ENCODE data around the gene SOX13.

SOX13 gene

DNA sequence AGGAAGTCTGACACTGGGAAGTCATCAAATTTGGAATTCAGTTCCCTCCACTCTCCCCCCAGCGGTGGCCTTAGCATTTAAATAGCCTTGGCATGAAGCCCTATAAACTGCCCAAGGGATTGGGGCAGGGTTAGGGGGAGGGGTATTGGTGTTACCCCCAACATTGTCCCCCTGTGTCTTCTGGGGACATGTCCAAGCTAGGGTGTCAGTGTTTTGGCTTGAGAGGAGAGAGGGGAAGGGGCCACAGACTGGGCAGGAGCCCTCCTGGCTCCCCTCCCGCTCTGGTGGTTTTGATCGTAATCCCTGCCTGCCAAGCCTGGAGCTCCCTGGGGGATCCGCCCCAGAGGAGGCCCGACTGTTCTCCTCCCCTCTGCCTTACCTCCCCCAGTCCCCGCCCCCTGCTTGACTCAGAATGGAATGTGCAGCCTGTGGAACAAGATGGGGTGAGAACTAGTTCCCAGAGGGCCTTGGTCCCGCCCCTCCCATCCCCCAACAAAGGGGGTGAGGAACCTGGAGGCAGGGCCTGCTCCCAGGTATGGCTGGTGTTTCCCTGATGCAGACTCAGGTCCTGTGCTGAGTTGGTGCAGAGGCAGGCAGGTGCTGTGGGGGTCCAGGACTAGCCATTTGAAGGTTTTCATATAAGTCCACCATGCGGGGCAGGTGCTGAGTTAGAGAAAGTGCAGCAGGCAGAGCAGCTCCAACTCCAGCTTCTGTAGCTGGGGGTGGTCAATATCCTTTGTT lies 7.4 kb downstream of the SOX13 start:
- TF ChIP-seq, protein P1, sequence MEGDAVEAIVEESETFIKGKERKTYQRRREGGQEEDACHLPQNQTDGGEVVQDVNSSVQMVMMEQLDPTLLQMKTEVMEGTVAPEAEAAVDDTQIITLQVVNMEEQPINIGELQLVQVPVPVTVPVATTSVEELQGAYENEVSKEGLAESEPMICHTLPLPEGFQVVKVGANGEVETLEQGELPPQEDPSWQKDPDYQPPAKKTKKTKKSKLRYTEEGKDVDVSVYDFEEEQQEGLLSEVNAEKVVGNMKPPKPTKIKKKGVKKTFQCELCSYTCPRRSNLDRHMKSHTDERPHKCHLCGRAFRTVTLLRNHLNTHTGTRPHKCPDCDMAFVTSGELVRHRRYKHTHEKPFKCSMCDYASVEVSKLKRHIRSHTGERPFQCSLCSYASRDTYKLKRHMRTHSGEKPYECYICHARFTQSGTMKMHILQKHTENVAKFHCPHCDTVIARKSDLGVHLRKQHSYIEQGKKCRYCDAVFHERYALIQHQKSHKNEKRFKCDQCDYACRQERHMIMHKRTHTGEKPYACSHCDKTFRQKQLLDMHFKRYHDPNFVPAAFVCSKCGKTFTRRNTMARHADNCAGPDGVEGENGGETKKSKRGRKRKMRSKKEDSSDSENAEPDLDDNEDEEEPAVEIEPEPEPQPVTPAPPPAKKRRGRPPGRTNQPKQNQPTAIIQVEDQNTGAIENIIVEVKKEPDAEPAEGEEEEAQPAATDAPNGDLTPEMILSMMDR (conservative IDR thresholded peaks at IDR 0.05; ENCODE audit: low read length), result no peak
- no peak overlapping the region for H3K4me3 ChIP-seq (ENCODE audit: low read length)
- peak; percentile 89 for DNase-seq (ENCODE audit: low read depth)

DNA sequence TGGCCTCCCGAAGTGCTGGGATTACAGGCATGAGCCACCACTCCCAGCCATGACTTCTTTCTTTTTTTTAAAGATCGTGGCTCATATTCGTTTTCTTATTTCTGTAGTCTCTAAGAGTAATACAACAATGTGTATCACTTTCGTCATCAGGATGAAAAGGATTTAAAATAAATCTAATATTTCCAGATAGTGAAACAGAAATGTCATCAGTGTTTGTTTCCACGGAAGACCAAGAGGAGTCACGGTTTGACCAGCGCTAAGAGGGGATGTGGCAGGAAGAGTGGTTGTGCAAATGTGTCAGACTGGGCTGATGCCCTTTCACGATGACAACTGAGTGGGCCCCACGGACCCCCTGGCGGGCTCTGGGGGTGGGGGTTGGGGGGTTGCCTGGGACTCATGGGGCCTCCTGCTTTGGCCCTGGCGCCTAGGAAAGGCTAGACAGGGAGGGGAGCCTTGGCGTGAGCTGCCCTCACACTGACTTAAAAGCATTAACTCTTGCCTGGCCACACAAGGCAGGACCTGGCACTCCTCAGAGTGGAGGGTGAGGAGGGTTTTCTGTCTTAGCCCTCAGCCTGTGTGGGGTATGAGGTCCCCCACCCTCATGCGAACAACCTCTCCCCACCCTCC lies 8.4 kb downstream of the SOX13 start:
- DNase-seq (ENCODE audit: low read depth), result no peak
- no peak overlapping the region for H3K4me3 ChIP-seq (ENCODE audit: low read length)
- TF ChIP-seq, protein P1 (conservative IDR thresholded peaks at IDR 0.05; ENCODE audit: low read length), result no peak

DNA sequence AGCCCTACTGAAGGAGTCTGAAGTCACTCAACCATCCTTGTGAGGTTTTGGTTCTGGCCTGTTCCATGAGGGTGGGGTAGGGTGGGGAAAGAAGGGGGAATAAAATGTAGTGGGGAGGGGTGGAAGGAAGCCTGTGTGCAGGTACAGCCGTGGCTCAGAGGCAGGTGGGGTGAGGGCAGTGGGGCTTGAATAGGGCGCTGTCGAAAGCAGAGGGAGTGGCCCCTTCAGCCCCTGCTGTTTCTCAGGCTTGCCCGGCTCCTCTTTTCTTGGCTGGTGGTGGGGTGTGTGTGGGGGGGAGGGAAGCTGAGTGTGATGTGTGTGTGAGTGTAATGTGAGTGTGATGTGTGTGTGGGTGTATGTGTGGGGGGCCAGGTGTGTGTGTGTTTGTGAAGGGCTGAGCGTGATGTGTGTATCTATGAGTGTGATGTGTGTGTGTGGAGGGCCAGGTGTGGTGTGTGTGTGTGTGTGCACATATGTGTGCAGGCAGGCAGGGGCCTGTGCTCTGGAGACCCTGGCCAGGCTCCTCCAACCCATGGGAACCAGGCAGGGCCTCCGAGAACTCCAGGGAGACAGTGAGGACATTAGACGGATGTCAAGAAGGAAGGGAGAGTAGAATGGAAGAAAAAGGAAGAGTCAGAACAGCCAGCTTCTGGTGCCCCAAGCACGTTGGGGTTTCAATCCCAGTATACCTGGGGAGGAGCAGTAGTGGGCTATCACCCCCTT lies 9.0 kb downstream of the SOX13 start:
- no peak overlapping the region for H3K4me3 ChIP-seq (ENCODE audit: low read length)
- TF ChIP-seq, protein P1 (conservative IDR thresholded peaks at IDR 0.05; ENCODE audit: low read length), result no peak
- no peak for DNase-seq (ENCODE audit: low read depth)

DNA sequence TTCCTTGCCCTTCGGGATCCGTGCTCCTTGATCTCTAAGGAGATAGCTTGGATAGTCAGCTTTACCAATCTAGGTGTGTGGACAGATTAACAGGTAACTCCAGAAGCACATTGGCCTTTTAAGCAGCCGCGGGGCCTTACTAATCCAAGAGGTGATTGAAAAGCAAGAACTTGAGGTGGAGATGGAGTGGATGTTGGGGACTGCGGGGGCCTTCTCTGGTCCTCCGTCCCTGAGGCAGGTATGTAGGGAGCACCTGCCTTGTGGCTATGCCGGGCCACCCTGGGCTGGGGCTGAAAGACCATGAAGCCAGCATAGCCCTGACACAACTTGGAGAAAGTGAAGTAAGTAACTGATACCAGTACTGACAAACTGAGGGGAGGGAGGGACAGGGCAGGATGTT lies 10.6 kb downstream of the SOX13 start:
- no peak overlapping the region for H3K4me3 ChIP-seq (ENCODE audit: low read length)
- TF ChIP-seq, protein P1 (conservative IDR thresholded peaks at IDR 0.05; ENCODE audit: low read length), result no peak
- DNase-seq (ENCODE audit: low read depth), result no peak

DNA sequence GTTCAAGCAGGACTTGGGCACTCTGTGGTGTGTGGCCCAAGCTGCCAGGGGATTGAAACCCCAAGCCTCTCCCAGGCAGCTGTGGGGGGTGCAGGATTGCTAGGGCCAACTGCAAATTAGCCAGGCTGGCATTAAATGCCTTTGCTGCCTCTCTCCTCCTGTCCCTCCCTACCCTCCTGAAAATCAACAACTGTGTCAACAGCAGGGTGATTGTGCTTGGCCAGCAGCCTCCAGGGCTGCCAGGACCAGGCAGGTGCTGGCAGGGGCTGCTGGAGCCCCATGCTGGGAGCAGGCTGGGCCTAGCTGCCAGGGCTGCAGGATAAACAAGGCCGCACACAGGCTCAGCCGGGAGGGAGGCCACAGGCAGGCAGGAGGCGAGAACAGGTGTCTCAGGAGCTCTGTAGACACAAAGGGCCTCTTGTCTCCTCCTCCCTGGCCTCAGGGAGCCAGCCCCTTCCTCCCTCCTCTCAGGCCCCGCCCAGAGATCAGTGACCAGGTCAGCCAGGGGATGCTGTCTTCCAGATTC lies 11.4 kb downstream of the SOX13 start:
- no peak overlapping the region for H3K4me3 ChIP-seq (ENCODE audit: low read length)
- no peak for DNase-seq (ENCODE audit: low read depth)
- TF ChIP-seq, protein P1 (conservative IDR thresholded peaks at IDR 0.05; ENCODE audit: low read length), result no peak

DNA sequence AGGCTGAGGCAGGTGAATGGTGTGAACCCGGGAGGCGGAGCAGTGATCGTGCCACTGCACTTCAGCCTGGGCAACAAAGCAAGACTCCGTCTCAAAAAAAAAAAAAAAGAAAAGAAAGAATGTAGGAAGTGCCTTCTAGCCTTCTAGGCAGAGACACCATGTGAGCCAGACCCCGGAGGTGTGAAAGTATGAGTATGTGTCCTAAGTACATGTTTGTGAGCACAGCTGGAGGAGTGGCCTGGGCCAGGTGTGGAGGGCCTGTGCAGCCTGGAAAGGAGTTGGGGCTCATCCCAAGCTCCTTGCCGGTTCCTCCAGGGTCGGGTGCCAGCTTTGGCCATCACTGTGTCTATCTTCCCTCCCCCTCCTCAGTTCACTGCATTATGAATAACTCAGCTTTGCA lies 13.0 kb downstream of the SOX13 start:
- H3K4me3 ChIP-seq (ENCODE audit: low read length), result no peak overlapping the region
- TF ChIP-seq, protein P1 (conservative IDR thresholded peaks at IDR 0.05; ENCODE audit: low read length), result no peak
- DNase-seq (ENCODE audit: low read depth), result no peak

All from AG10803 (cell line).